ENCODE data around the gene REPS2. TPM values are rescaled to one million over a fixed set of nuclear protein-coding genes. Genes with fewer than 3 reads are reported as not detected.

REPS2 gene
- total RNA-seq, 1 experiment from 2014 or later: 3.7 TPM

- H2AK5ac ChIP-seq (ENCODE audit: insufficient read length, low read length): no peak overlapping the region
- H3K23me2 ChIP-seq (ENCODE audit: insufficient read length, low read depth, low read length, poor library complexity, severe bottlenecking): no peaks in the 10 kb centered on the region
- Mint-ChIP-seq H3K4me3 (no peak overlapping the region), H3K9me3 (no peaks in the 10 kb centered on the region), H3K36me3 (ENCODE audit: insufficient read depth in 1 of 3, low read depth in 3 of 3) (no peaks in the 10 kb centered on the region), H3K27me3 (ENCODE audit: low read depth) (no peaks in the 10 kb centered on the region), H3K27ac (no peak overlapping the region), H3K4me1 (peaks cover 0 to 4% of the 10 kb centered on the region in 2 experiments; a peak in 2 of 4 replicates)
- H3K4me2 ChIP-seq (ENCODE audit: insufficient read depth, insufficient read length, low read length): no peak overlapping the region
- H2BK15ac ChIP-seq (ENCODE audit: low read depth, low read length): no peak overlapping the region
- no peak overlapping the region for H3K23ac ChIP-seq (ENCODE audit: insufficient read length, low read depth, low read length)
- no peak overlapping the region for H3T11ph ChIP-seq (ENCODE audit: low read length)
- no peak overlapping the region for H2BK12ac ChIP-seq (ENCODE audit: insufficient read length, low read depth, low read length)
- no peak for DNase-seq
- H2BK5ac ChIP-seq (ENCODE audit: insufficient read length, low read length): no peak overlapping the region
- H3K14ac ChIP-seq (ENCODE audit: insufficient read depth, low read length): no peak overlapping the region
- H4K8ac ChIP-seq (replicated peaks; ENCODE audit: insufficient read length, low read depth, low read length): no peak overlapping the region
- H2BK120ac ChIP-seq (ENCODE audit: low read depth, low read length, poor library complexity, severe bottlenecking): no peak overlapping the region
- no peaks in the 10 kb centered on the region for H3K9me3 ChIP-seq (ENCODE audit: control insufficient read depth, low read depth, low read length)
- H4K20me1 ChIP-seq (ENCODE audit: control insufficient read depth, insufficient read depth, insufficient read length): no peaks in the 10 kb centered on the region
- H3K79me1 ChIP-seq (ENCODE audit: insufficient read depth, low read depth, low read length, poor library complexity, severe bottlenecking): no peaks in the 10 kb centered on the region
- H2AFZ ChIP-seq (ENCODE audit: low read length): no peak overlapping the region
- no peak overlapping the region for H3K4ac ChIP-seq (ENCODE audit: low read depth, low read length)
- H3K27me3 ChIP-seq (ENCODE audit: insufficient read depth, low read length): no peaks in the 10 kb centered on the region
- no peak overlapping the region for H4K5ac ChIP-seq (ENCODE audit: insufficient read length, low read depth, low read length)
- H3K27ac ChIP-seq (ENCODE audit: insufficient read length, low read depth, low read length): no peak overlapping the region
- no peak overlapping the region for H3K56ac ChIP-seq (ENCODE audit: insufficient read length, low read depth, low read length)
- no peak overlapping the region for H3K18ac ChIP-seq (ENCODE audit: insufficient read length, low read depth, low read length)
- no peak overlapping the region for H4K91ac ChIP-seq (ENCODE audit: insufficient read length, low read depth, low read length)
- H3K9ac ChIP-seq (ENCODE audit: extremely low read depth, insufficient read length, low read length): no peak overlapping the region
- no peak for TF ChIP-seq CTCF (conservative IDR thresholded peaks at IDR 0.05)
- H2BK20ac ChIP-seq (ENCODE audit: low read depth, low read length, poor library complexity, severe bottlenecking): no peak overlapping the region
- H3K79me2 ChIP-seq (ENCODE audit: insufficient read depth, low read length): no peaks in the 10 kb centered on the region
- no peaks in the 10 kb centered on the region for H3K4me1 ChIP-seq (ENCODE audit: insufficient read depth, low read length)
Measured at GRCh38 chrX:17042037-17042436, 95.6 kb downstream of the REPS2 start.
